DND-41 (cell line): ENCODE data around the gene ABCA10.

Experiments
- ATAC-seq: fragments of 200-7000 bp; cut with Tn5 transposase; 3 replicates; pipeline ENCODE4 v1.9.1; 2021; ENCODE audit warnings: low read depth; ENCODE audit not compliant: insufficient read depth
- DNase-seq: peaks from one replicate; pipeline ENCODE4 v3.0.0-alpha.2; 2020
- H2AFZ ChIP-seq: 2 replicates; pipeline ENCODE4 v1.6.0; 2012; ENCODE audit warnings: low read depth, low read length
- H3K27ac ChIP-seq: 2 replicates; pipeline ENCODE4 v1.5.1; 2012; ENCODE audit warnings: low read length, inconsistent platforms
- H3K27me3 ChIP-seq: fragments of 200-600 bp; sonication (generic); 2 replicates; pipeline ENCODE4 v1.6.0; 2012; ENCODE audit warnings: low read length, mild to moderate bottlenecking, inconsistent platforms; ENCODE audit not compliant: insufficient read depth, poor library complexity
- H3K36me3 ChIP-seq: 2 replicates; pipeline ENCODE4 v1.5.1; 2012; ENCODE audit warnings: low read length, inconsistent platforms; ENCODE audit not compliant: insufficient read depth
- H3K4me1 ChIP-seq: 2 replicates; pipeline ENCODE4 v1.5.1; 2012; ENCODE audit warnings: mild to moderate bottlenecking, low read length; ENCODE audit not compliant: insufficient read depth
- H3K4me2 ChIP-seq: 2 replicates; pipeline ENCODE4 v1.6.0; 2012; ENCODE audit warnings: mild to moderate bottlenecking, moderate library complexity, low read length, inconsistent platforms; ENCODE audit not compliant: insufficient read depth
- H3K4me3 ChIP-seq, 2 experiments: fragments of 200-600 bp in 1 of 2; shearing (Covaris generic) in 1 of 2; 2 replicates each; pipeline ENCODE4 v1.5.1; 2012 to 2016; ENCODE audit warnings: inconsistent platforms in 2 of 2, low read length in 2 of 2, mild to moderate bottlenecking in 2 of 2, low read depth in 1 of 2, moderate library complexity in 1 of 2
- H3K79me2 ChIP-seq: 2 replicates; pipeline ENCODE4 v1.6.0; 2012; ENCODE audit warnings: low read length, inconsistent platforms; ENCODE audit not compliant: insufficient read depth
- H3K9ac ChIP-seq: 2 replicates; pipeline ENCODE4 v1.6.0; 2012; ENCODE audit warnings: low read depth, mild to moderate bottlenecking, inconsistent platforms, low read length, moderate library complexity
- H3K9me3 ChIP-seq: 2 replicates; pipeline ENCODE4 v1.5.1; 2012; ENCODE audit warnings: low read length, moderate library complexity, mild to moderate bottlenecking, inconsistent platforms; ENCODE audit not compliant: insufficient read depth, severe bottlenecking
- H4K20me1 ChIP-seq: 2 replicates; pipeline ENCODE4 v1.6.0; 2012; ENCODE audit warnings: low read length; ENCODE audit not compliant: insufficient read depth
- EZH2 ChIP-seq: IDR thresholded peaks from 3 replicates; pipeline ENCODE4 v1.6.1; 2012; ENCODE audit warnings: borderline replicate concordance, low read depth, mild to moderate bottlenecking, moderate library complexity, low read length, inconsistent platforms; ENCODE audit not compliant: severe bottlenecking
- TF ChIP-seq, protein P1 (sequence below): IDR thresholded peaks from 2 replicates; pipeline ENCODE4 v1.5.1; 2012; ENCODE audit warnings: borderline replicate concordance, low read length, moderate library complexity, mild to moderate bottlenecking; ENCODE audit not compliant: poor library complexity, severe bottlenecking; ENCODE audit errors: extremely low read depth

ABCA10 gene

DNA sequence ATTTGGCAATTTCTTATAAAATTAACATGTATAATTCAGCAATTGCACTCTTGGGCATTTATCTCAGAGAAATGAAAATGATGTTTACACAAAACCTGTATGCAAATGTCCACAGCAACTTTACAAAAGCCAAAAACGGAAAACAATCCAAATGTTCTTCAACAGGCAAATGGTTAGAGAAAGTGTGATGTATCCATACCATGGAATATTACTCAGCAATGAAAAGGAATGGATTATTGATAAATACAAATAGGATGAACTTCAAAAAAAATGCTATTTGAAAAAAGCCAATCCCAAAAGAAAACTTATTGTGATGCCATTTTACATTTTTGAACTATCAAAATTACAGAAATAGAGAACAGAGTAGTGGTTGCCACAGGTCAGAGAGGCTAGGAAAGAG, 37.2 kb upstream of the ABCA10 start:
- ATAC-seq (no peak), DNase-seq (no peak)
- Histone ChIP-seq H3K79me2 (no peaks in the 10 kb centered on the region), H3K27me3 (no peaks in the 10 kb centered on the region), H3K27ac (no peak overlapping the region), H4K20me1 (no peaks in the 10 kb centered on the region), H3K4me2 (no peak overlapping the region), H3K4me1 (no peaks in the 10 kb centered on the region), H3K4me3 (no peak overlapping the region), H3K9me3 (no peaks in the 10 kb centered on the region), H2AFZ (no peak overlapping the region), H3K36me3 (no peaks in the 10 kb centered on the region), H3K9ac (no peak overlapping the region)
- no peak for TF ChIP-seq EZH2
- TF ChIP-seq, protein P1, sequence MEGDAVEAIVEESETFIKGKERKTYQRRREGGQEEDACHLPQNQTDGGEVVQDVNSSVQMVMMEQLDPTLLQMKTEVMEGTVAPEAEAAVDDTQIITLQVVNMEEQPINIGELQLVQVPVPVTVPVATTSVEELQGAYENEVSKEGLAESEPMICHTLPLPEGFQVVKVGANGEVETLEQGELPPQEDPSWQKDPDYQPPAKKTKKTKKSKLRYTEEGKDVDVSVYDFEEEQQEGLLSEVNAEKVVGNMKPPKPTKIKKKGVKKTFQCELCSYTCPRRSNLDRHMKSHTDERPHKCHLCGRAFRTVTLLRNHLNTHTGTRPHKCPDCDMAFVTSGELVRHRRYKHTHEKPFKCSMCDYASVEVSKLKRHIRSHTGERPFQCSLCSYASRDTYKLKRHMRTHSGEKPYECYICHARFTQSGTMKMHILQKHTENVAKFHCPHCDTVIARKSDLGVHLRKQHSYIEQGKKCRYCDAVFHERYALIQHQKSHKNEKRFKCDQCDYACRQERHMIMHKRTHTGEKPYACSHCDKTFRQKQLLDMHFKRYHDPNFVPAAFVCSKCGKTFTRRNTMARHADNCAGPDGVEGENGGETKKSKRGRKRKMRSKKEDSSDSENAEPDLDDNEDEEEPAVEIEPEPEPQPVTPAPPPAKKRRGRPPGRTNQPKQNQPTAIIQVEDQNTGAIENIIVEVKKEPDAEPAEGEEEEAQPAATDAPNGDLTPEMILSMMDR: no peak

DNA sequence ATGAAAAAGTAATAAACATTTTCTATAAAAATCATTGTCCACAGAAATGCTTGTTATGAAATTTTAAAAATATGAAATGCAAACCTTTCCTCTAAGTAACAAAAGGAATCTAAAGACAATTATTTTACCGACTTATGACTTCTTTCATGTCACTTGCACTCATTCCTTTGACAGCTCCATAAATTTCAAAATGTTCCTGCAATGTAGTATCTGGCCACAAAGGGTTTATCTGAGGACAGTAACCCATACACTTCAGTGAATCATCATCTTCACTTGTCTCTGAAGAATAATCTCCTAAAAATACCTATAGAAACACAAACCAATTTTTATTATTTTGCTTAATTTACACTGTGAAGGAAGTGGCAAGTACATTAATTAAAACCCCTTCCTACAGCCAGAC, 25.6 kb upstream of the ABCA10 start:
- Histone ChIP-seq H3K36me3 (no peaks in the 10 kb centered on the region), H3K4me2 (no peak overlapping the region), H3K9ac (no peak overlapping the region), H3K4me3 (no peak overlapping the region), H2AFZ (no peak overlapping the region), H3K9me3 (no peaks in the 10 kb centered on the region), H3K79me2 (no peaks in the 10 kb centered on the region), H4K20me1 (no peaks in the 10 kb centered on the region), H3K4me1 (no peaks in the 10 kb centered on the region), H3K27me3 (no peaks in the 10 kb centered on the region), H3K27ac (no peak overlapping the region)
- DNase-seq (no peak), ATAC-seq (no peak)
- TF ChIP-seq EZH2: no peak
- TF ChIP-seq, protein P1: no peak

DNA sequence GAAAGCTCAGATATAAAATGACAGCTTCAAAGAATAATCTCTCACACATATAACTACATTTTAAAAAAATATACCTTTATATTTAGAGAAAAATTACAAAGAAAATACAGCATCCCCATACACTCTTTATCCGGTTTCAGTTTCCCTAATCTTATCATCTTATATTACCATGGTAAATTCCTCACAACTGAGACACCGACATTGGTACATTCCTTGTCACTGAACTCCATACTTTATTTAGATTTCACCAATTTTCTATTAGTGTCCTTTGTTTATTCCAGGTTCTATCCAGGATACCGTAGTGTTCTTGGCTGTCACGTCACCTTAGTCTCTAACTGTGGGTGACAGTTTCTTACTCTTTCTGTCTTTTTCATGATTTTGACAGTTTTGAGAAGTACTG, 22.0 kb upstream of the ABCA10 start:
- H3K27me3 ChIP-seq: no peaks in the 10 kb centered on the region
- no peak overlapping the region for H3K4me3 ChIP-seq
- ATAC-seq (no peak), DNase-seq (no peak)
- TF ChIP-seq, protein P1: no peak
- no peak for TF ChIP-seq EZH2
- H3K4me1 ChIP-seq: no peaks in the 10 kb centered on the region
- H3K36me3 ChIP-seq: no peaks in the 10 kb centered on the region
- no peak overlapping the region for H3K9ac ChIP-seq
- H2AFZ ChIP-seq: no peak overlapping the region
- H3K79me2 ChIP-seq: no peaks in the 10 kb centered on the region
- H3K9me3 ChIP-seq: no peaks in the 10 kb centered on the region
- H4K20me1 ChIP-seq: no peaks in the 10 kb centered on the region
- H3K4me2 ChIP-seq: no peak overlapping the region
- H3K27ac ChIP-seq: no peak overlapping the region
